HG03439 (cell line): Measurements from ENCODE around the gene SLC2A11.
"Not testable (repeated sequence)": the region's sequence is repeated elsewhere in the genome, so short reads cannot be mapped to it uniquely, and the experiment has no call there.

Experiments used
- ATAC-seq: cut with Tn5 transposase; IDR thresholded peaks from one replicate; pipeline ENCODE4 v1.9.1; 2021; ENCODE audit warnings: mild to moderate bottlenecking, moderate library complexity; ENCODE audit not compliant: unreplicated experiment

SLC2A11 gene

DNA sequence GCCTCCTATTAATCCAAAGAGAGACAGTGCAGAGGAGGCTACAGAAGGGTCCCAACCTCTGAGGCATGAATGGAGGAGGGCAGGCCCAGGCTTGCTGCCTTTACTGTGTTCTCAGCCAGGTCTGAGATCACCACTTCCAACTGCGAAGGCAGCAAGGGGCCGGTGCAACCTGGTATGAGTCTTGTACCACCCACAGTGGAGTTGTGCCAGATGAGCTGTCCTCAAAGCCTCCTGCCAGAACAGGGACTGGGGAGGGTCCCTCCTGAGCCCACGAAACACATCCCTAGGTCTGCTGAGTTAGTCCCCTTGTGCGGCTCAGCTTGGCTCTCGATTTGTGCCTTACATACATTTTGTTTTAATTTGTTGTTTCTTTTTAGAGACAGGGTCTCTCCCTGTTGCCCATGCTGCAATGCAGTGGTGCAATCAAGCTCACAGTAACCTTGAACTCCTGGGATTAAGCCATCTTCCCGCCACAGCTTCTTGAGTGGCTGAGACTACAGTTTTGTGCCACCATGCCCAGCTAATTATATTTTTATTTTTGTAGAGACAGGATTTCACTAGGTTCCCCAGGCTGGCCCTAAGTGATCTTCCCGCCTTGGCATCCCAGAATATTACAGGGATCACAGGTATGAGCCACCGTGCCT is 45.8 kb downstream of the SLC2A11 start:
- ATAC-seq, result no peak

DNA sequence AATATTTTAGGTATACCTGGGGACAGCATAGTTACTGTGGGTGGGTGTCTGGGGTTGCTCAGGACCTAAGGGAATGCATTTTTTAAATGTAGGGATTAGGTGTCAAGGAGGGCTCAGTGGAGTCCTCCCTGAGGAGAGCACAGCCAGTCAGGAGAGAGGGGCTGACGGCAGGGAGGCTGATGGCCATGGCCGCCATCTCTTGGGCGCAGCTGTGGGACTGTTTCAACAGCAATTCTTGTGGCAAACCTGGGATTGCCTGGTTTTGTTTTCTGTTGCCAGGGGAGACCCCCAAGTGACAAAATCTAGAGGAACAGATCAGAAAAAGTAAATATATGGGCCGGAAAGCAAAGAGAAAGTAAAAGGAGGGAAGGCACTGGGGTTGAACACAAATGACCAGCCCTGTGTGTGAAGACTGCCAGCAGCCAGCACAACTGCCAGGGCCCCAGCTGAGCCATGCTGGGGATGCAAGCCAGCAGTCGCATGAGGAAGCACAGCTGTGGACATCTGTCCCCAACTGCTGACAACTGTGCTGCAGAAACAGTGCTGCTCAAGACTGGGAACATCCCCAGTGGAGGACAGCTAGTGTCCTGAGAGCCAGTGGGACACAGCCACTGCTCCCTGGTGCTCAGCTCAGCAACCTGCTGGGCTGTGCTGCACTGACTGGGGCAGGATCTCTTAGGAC is 47.0 kb downstream of the SLC2A11 start:
- ATAC-seq, result no peak

- ATAC-seq, result no peak
Measured at GRCh38 chr22:23906641-23907040, 49.0 kb downstream of the SLC2A11 start.

- not testable (repeated sequence) for ATAC-seq
Measured at GRCh38 chr22:23907423-23907822, 49.7 kb downstream of the SLC2A11 start.

GRCh38 chr22:23908587-23909205 is 51.0 kb downstream of the SLC2A11 start:
- ATAC-seq, result no peak

- ATAC-seq, result no peak
Measured at GRCh38 chr22:23909296-23909898, 51.7 kb downstream of the SLC2A11 start.

GRCh38 chr22:23910496-23911190 is 53.0 kb downstream of the SLC2A11 start:
- ATAC-seq, result no peak

DNA sequence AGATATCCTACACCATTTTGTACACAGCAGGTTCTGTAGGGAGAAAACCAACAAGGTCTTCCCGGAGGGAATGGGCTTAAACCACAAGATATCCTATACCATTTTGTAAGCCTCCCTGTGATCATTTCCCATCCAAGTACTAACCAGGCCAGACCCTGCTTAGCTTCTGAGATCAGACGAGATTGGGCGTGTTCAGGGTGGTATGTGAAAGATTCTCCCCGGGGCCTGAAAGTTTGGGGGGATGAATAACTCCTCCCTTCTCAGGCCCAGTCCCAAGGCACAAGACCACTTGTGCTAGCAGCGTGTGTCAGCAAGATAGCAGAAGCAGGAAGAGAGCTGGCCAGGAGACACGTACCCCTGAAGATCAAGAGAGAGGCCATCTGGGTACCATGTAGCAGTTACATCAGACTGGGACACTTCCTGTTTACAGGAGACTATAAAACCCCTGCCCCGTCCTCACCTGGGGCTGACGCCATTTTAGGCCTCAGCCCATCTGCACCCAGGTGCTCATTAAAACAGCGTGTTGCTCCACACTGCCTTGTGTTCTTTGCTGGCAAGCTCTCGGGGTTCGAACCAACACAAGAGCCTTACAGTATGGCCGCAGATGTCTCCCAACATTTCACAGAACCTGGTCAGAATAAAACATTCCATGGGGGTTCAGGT is 53.8 kb downstream of the SLC2A11 start:
- no peak for ATAC-seq

DNA sequence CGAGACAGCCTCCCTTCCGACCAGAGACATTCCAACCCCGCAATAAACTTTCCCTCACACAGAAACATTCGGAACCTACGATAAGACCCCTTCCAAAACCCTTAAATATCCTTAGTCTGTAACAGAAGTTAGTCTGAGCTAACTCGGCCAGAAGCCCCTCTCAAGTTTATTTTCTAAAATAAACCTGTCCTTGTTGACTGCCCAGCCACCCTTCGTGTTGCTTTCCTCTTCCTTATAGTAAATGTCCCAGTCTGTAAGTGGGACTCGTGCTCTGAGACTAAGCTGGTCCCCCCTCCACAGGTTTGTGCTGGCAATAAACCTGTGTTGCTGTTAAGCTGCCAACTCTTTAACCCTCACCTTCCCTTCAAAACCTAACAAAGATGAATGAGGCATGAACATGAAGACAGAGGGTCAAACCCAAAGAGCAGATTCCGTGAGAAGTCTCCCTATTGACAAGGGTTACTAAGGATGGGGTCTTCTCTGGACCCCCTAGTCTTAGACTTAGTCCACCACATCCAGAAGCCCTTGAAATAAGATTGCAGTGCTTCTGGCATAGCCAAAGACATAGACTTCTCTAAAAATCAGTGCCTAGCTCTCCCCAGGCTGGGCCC is 54.7 kb downstream of the SLC2A11 start:
- no peak for ATAC-seq

DNA sequence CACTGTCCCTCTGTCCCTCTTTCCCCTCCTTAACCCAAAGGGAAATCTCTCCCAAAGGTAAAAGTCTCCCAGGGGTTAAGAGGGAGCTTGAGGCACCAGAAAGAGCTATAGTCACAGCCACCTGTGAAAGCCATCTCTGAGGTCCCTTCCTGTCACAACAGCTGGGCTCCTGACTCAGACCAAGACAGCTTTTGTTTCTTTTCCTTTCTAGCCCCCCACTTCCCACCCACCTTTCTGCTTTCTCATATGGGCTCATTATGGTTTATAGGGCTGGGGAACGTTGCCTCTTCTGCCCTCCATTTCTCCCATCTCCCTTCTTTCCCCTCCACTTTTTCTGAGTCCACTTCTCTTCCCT is 55.6 kb downstream of the SLC2A11 start:
- no peak for ATAC-seq

- ATAC-seq, result peak; percentile 98
Measured at GRCh38 chr22:23913661-23914353, 56.1 kb downstream of the SLC2A11 start.

- no peak for ATAC-seq
Measured at GRCh38 chr22:23915290-23915689, 57.6 kb downstream of the SLC2A11 start.

GRCh38 chr22:23920267-23920611 is 62.6 kb downstream of the SLC2A11 start:
- not testable (repeated sequence) for ATAC-seq

- not testable (repeated sequence) for ATAC-seq
Measured at GRCh38 chr22:23921586-23922201, 64.0 kb downstream of the SLC2A11 start.

DNA sequence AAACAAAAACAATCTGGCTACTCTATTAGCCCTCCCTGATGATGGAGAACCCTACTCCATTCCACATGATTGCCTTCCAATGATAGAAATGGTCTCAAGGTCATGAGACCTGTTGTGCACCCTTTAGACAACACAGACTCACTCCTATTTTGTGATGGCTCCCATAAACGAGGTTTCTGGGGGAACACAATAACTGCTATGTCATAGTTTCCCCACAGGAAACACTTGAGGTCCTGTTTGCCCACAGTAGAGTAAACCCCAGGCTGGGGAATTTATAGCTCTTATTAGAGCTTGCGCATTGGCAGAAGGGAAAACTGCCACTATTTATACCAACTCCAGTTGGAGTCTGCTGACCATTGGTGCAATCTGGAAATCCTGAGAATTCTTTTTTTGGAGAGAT is 65.2 kb downstream of the SLC2A11 start:
- ATAC-seq, result no peak

DNA sequence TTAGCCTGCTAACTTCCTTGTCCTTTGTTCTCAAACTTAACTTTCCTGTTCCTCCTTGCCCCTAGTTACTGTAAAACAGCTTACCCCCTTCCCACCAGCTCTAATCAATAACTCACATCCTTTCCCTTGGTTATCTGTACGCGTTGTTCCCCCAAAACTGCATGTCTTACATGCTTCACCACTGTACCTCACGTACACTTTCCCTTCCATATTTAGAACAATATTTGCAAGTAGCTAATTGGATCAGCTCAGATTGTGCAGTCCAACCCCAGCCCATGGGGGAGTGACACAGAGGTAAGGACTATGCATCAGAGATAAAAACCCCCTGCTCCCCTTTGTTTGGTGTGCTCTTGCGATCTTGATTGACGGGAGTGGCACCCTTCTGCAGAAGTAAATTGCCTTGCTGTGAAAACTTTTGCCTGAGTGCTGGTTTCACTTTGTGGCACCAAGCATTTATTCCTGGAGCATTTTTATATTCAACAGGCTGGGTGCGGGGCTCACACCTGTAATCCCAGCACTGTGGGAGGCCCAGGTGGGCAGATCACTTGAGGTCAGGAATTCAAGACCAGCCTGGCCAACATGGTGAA is 67.4 kb downstream of the SLC2A11 start:
- ATAC-seq, result no peak

DNA sequence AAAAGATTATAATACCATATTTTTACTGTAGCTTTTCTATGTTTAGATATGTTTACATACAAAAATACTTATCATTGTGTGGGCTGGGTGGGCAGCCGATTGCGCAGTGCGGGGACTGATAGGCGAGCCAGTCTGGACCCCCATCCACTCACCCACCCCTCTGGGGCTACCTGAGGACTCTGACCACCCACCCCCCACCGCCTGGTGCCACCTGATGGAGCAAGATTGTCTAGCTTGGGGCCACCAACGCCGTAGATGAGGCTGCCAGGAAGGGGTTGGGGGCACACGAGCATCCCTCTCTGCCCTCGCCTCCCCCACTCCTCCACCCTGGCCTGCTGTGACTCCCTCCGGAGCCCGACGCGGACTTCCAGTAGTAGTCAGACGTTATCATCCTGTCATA is 68.9 kb downstream of the SLC2A11 start:
- ATAC-seq, result no peak
